Activated effector memory CD4-positive, alpha-beta T cell treated with Interleukin-2 at 50 U/mL for 16 hours (primary cell): ENCODE results near the gene TRAFD1.

Source experiments
- DNase-seq: peaks from one replicate; pipeline ENCODE4 v3.0.0-alpha.2; 2020

The TRAFD1 gene

DNA sequence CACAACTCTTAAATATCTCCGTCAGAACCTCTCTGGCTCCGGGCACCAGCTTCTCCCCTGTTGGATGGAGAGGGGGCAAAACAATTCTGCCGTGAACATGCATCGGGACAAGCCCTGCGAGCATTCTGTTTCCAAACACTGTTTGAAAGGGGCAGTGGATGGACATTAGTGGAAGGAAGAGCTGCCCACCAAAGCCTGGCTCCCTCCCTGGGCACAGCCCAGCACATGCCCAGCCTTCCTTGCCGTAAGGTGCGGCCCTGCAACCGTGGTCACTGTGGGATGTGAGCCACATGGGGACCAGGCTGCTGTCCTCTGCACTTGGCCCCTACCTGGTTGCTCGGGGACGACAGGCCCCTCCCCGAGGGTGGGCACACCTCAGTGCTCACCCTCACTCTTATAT lies 54.0 kb downstream of the TRAFD1 start:
- no peak for DNase-seq

DNA sequence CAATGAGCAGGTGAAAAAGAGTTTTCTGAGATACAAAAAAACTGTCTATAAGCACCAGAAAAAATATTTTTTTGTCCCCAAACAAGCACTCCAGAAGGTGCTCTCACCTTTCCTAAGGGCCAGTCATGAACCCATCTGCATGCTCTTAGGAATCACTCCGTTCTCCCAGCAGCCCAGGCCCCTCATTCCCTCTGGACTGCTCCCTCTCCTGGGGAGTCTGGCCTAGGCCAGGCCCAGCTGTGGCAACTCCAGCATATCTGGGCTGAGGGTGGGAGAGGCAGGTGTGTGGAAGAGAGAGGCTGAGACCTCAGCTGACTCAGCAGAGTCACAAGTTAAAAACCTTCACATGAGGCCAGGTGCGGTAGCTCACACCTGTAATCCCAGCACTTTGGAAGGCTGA lies 54.6 kb downstream of the TRAFD1 start:
- no peak for DNase-seq

DNA sequence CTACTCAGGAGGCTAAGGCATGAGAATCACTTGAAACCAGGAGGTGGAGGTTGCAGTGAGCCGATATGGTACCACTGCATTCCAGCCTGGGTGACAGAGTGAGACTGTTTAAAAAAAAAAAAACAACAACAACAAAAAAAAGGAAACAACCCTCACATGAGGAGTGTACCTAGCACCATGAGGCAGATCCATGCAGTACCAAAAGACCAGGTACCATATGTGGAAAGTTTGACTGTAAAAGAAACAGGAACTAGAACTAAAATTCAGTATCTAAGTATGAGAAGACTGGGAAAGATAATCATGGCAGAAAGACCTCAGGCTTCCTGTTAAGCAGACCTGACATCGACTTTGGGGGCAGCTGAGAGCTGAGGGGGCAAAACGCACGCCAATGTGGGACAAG lies 55.1 kb downstream of the TRAFD1 start:
- no peak for DNase-seq

DNA sequence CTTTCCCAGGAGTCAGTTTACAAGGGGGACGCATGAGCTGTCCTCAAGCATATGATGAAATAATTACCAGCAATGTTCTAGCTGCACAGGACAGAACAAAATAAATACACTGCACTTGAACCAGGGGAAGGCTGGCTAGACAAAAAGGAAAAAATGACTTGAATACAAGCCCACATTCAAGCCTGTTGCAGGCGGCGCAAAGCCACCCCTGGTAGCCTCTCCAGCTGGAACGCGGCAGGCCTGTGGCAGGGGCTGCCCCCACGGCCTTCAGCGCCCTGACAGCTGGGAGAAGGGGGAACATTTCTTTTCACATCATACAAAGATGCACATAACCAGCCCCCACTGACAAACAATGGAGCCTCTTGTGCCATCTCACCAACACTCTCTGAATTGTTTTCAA lies 57.1 kb downstream of the TRAFD1 start:
- DNase-seq: no peak

DNA sequence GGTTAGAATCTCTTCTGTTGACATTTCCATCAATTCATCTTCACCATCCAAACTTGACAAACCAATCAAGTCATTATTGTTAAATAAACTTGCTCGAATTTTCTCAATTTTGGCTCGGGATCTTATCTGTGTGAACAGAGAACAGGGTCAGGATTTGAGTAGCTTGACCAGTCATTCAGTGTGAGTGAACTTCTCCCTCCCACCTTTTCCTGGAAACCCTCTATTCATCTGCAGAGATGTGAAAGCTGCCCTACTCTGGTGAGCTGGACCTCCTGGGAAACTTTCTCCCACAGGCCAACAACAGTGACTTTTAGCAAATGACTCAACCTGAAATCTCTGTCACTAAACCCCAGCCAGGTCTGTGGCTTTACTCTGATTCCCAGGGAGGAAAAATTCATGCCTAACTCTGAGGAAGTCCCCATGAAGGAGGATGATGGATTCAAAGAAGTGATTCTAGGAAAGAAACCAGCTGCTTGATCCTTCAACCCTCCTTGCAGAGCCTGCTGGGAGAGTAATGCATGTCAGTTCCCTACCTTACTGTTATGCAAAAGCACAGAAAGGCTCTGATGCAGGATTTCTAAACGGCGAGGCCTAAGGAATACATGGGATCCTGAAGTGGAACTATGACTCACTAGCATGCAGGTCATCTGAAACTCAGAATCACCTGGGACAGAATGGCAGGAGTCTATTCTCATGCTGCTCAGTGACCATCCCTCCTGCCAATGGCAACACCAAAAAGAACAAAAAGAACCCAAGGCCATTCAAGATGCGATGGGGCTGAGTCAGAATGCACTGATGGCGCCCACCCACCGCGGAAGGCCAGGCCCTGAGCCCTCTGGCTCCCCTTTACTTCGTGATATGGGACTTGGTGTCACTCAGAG lies 58.0 kb downstream of the TRAFD1 start:
- DNase-seq: no peak

DNA sequence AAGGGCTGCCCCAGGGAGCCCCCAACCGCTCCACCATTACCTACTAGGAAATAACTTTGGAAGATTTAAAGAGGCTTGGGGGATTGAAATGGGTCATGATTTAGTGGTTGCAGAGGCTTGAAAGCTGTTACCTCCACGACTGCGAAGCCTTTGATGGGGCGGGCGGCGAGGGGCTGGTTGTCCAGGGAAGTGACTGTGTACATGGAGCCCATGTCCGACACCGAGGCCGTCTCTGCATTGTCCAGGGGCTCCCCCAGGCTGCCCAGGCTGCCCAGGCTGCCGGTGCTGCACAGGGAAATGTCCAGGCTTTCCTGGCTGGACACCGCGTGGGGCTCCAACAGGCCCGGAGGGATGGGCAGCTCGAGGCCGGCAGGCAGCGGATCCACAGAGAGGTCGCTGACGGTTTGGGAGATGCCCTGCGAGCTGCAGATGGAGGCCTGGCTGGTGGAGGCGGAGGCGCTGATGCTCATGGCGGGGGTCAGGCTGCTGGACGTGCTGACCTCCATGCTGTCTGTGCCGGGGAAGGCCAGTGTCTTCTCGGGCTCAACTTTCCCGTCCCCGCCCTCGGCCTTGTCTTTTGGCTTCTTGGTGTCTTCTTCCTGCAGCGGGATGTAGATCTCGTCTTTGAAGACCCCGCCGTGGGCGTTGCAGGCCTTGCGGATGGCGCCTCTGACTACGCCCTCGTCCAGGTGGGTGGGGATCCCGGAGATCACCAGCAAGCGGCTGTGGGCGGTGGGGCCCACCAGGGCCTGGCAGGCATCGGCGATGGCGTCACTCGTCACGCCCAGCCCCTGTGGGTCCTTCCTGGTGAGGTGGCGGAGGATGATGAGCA lies 58.9 kb downstream of the TRAFD1 start:
- DNase-seq: no peak

DNA sequence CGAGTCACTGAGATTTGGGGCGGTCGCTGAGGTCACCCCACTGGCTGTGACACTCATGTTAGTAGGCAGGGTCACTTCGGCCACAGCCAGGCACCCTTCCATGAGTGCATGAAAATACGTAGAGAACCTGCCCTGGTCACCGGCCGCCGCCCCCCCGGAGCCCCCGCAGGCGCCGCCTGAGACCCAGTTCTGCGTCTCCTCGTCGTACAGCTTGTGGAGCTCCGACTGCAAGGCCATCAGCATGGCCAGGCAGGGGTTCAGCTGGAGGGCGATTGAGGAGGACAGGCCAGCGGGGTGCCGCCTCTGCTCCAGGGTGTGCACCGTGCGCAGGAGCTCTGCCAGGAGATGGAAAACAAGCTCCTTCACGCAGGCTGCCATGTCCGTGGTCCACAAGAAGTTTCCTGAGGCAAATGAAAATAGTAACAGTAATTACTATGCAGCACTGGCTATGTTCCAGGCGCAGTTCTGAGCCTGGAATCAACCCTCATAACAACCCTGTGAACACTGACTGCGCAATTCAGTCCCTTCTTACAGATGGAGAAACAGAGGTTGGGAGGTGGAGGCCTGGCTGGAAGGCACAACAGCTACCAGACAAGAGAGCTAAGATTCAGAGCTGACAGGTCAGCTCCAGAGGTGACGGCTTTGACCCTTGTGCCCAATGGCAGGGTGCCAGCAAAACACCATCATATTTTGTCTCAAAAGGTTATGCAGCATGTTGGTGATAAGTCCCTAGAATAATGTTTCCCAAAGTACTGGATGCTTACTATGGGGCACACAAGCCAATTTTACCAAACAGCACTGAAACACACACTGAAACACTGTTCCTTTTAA lies 59.9 kb downstream of the TRAFD1 start:
- no peak for DNase-seq

DNA sequence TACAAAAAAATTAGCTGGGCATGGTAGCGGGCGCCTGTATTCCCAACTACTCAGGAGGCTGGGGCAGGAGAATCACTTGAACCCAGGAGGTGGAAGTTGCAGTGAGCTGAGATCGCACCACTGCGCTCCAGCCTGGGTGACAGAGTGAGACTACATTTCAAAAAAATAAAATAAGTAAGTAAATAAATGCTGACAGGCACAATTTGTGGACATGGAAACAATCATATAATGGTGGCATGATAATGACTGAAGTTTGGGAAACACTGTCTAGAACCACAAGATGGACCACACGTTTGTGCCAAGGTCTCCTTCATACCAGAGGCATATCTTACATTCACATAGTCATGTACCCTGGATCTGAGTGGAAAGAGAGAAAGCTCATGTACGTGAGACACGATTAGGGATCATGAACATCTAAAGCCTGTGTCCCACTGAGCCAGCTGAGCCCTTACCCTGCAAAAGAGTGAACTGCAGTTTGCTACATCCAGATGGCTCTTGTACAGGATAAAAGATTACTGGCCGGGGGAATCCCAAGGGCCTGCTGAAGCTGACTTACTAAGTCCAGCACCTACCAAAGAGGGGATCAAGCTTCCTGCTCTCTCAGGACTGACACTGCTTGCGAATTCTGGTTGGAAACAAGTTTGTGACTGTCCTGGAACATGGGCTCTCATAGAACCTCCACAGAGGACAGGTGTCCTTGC lies 62.9 kb downstream of the TRAFD1 start:
- DNase-seq: no peak

DNA sequence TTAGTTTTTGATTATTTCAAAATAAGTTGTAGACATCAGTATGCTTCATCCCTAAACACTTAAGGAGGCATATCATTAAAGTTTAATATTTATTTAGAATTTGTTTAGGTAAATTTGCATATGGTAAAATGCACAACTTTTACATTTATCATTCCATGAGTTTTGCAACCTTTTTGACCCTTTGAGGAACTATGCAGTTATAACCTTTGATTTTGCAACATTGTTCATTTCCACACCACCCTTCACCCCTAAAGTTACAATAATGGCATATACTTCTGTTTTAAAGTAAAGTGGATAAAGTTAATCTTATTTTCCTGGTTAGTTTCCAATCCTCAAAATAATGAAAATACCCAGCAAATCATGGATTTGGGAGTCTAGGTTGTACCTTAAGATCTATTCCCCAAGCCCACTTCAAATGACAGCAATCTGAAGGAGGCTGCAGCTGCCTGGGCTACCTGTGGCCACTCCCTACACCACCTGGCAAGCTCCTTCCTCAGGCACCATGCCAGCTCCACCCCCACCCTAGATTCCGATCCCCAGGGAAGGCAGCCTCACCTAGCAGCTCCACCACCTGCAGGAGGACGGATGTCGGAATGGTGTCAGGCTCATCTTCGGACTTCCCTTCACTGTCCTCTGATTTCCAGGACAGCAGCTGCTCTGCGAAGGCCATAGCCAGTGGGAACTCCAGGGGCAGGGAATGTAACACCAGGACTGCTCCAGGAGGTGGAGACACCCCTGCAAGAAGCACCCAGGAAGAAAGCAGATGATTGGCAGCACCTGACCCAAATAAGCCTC lies 65.1 kb downstream of the TRAFD1 start:
- no peak for DNase-seq

DNA sequence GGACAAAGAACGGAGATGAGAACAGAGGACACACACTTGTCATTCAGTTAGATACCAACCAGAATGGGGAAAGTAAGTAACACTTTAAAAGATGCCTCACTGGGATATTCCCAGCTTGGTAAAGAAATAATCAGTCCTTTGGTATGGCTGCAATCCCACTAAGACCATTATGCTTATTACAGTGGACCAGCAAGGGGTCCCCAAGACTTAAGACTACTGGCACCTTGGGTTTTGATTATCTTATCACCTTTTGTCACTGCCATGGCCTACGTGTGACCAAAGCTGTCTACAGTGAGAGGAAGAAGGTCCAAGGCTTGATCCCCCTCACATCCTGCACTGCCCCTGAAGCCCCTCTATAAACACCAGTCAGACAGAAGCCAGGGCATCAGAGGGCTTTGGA lies 65.8 kb downstream of the TRAFD1 start:
- no peak for DNase-seq

DNA sequence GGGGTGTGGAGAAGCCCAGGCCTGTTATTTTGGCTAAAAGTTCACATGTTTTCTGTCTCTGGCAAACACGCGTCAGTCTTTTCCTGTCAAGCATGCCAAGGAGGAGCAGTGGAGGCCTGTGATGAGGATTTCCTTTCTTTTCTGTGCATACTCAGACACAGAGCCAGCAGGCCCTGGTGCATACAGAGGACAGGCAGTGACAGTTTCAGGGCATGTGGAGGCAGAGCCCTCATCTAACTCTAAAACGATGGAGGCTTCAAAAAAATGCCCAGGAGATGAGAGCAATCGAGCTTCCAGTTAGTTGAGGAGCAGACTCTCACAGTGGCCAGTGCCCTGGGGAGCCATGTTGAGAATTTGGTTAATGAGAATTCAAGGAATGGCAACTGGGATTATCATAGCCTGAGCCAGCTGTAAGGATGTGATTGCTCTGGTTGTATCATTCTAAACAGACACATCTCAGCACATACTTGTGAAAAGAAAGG lies 66.5 kb downstream of the TRAFD1 start:
- DNase-seq: no peak

DNA sequence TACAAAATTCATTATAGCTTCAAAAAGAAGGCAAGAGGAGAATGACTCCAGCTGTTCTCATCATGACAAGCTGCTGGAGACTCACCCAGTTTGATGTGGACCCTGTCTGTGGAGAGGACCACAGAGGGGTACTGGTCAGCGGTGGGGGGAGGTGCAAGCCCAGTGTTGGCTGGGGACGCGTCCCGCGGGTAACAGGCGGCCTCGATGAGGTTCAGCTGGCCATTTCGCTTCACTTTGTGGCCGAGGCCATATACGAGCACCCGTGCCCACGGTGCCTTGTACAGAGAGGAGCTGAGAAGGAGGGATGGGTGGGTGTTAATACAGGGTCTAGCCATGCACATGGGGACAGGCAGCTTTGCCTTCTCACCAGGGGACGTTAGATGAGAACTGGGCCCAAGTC lies 67.1 kb downstream of the TRAFD1 start:
- DNase-seq: no peak

DNA sequence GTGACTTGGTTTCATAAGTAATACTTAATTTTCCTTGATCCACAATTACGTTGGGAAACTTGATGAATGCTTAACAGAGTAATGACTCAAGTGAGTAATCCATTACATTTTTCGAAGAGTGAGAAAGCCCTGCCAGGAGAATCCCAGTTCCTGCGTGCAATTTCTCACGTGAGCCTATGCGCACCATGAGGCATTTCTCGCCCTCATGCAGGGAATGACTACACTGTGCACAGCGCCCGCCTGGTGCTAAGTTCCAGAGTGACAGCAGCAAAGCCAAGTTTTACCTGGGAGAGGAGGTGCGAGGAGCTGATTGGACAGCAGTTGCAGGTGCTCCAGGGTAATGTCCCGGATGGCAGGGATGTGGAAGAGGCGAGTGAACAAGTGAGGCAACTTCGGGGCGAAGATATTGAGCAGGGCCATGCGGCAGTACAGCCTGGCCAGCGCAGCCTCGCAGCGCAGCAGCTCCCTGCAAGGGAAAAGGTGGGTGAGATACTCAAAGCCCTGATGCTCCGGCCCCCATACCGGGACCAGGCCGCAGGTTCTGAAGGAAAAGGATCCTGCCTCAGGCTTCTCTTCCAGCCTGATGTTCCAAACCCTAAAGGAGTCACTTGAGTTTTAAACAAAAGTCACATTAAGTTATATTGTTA lies 69.4 kb downstream of the TRAFD1 start:
- no peak for DNase-seq

DNA sequence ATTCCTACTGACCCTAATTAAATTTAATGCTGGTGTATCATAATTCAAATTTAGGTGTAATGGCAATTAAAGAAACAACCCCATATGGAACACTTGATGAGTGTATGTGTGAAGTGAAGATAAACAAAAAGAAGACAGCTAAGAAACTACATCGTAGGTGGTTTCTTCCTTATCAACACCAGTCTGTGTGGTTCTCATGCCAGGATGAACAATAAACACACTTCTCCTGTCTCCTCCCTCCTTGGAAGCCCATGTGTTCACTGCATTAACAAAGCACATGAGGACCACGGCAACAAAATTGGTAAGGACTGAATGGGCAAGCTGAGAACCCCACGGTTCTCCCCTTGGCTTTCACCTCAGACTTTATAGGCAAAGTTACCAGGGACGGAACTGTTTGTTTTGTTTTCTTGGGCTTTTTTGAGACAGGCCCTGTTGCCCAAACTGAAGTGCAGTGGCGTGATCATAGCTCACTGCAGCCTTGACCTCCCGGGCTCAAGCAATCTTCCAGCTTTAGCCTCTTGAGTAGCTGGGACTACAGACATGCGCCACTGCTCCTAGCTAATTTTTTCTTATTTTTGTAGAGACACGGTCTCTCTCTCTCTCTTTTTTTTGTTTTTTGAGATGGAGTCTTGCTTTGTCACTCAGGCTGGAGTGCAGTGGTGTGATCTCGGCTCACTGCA lies 71.0 kb downstream of the TRAFD1 start:
- DNase-seq: no peak

DNA sequence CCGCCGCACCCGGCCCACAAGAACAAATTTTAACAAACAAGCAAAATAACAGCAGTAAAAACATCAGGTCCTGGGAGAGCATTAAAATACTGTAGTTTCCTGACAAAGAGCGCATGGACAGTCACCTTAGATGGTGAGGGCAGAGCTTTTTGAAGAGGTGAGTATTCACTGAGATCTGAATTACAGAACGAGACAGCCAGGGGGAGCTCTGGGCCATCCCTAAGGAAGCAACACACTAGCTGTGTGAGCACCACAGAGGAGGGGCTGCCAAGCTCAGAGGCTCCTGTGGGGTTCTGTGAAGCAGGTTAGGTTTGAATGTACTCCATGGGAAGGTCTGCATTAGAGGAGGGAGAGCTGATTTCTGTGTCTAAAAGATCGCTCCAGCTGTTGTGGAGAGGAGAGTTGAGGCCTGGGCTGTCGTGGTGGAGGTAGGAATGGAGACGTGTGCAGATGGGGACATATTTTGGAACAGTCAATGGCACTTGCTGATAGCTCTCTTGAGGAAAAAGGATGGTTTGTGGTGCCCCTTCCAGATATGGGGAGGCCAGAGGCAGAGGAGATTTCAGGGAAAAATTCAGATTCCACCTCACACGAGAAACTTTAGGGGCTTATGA lies 72.9 kb downstream of the TRAFD1 start:
- DNase-seq: peak; percentile 10

DNA sequence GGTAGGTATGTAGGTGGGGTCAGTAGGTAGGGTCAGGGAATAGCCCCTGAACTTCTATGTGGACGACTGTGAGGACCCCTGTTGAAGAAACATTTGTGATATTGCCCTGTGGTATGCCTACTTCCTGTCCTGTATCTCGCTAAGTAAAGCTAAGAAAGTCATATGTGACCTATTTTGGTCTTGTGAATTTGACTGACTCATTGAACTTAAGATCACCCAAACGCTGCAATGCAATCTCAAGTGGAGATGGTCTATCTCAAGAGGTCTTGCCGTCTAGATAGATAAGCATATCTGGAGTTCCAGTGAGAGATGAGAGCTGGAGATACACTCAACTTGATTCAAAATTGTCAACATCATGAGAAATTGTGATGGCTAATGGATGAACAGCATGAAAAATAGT lies 73.8 kb downstream of the TRAFD1 start:
- DNase-seq: no peak
